Measurements from ENCODE around the gene OR2J3.
"Not testable (repeated sequence)": the region's sequence is repeated elsewhere in the genome, so short reads cannot be mapped to it uniquely, and the experiment has no call there.

OR2J3 gene

DNA sequence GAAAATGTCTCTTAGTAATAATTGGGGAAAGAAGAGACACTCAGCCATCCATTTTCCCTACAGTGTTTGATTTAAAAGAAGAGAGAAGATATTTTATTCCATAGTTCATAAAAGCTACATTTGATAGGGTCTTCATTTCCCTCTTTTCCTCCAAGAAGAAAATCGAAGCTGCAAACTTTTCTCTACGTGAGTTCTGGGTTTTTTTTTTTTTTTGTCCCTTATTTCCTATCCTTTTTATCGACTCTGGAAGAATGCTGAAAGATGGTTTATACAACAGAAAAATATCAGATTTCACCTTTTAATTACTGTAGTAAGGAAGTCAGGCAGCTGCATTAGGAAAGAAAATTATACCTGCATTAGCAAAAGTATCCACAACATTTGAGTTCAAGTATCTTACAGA, 8.7 kb upstream of the OR2J3 start, which contains the start of gene OR2J1:
Gene OR2J1 (plus strand): TSS at position 301 of the 400 bp plus-strand sequence. CDS start 1,453 bp downstream, outside the sequence.
- H3K27ac ChIP-seq, result no peak within 1 kb of the TSS
- no peaks in the 10 kb centered on the region for H3K27me3 ChIP-seq (ENCODE audit: insufficient read depth, low read depth)
- no peak within 1 kb of the TSS for H2AFZ ChIP-seq (ENCODE audit: low read depth)
- H3K36me3 ChIP-seq (ENCODE audit: insufficient read depth), result no peaks in the 10 kb centered on the region
- no peak within 1 kb of the TSS for H3K9ac ChIP-seq
- no peak within 1 kb of the TSS for H3K4me2 ChIP-seq
- H4K20me1 ChIP-seq (ENCODE audit: insufficient read depth), result no peaks in the 10 kb centered on the region
- TF ChIP-seq, protein P1, sequence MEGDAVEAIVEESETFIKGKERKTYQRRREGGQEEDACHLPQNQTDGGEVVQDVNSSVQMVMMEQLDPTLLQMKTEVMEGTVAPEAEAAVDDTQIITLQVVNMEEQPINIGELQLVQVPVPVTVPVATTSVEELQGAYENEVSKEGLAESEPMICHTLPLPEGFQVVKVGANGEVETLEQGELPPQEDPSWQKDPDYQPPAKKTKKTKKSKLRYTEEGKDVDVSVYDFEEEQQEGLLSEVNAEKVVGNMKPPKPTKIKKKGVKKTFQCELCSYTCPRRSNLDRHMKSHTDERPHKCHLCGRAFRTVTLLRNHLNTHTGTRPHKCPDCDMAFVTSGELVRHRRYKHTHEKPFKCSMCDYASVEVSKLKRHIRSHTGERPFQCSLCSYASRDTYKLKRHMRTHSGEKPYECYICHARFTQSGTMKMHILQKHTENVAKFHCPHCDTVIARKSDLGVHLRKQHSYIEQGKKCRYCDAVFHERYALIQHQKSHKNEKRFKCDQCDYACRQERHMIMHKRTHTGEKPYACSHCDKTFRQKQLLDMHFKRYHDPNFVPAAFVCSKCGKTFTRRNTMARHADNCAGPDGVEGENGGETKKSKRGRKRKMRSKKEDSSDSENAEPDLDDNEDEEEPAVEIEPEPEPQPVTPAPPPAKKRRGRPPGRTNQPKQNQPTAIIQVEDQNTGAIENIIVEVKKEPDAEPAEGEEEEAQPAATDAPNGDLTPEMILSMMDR (conservative IDR thresholded peaks at IDR 0.05; ENCODE audit: low read depth, low read length), result no peak
- H3K79me2 ChIP-seq (ENCODE audit: insufficient read depth, low read depth), result no peaks in the 10 kb centered on the region
- H3K4me3 ChIP-seq (IDR thresholded peaks at IDR 0.05; ENCODE audit: insufficient read depth, low read depth, low read length), result no peak within 1 kb of the TSS
- no peaks in the 10 kb centered on the region for H3K4me1 ChIP-seq (ENCODE audit: low read depth, poor library complexity, severe bottlenecking)

DNA sequence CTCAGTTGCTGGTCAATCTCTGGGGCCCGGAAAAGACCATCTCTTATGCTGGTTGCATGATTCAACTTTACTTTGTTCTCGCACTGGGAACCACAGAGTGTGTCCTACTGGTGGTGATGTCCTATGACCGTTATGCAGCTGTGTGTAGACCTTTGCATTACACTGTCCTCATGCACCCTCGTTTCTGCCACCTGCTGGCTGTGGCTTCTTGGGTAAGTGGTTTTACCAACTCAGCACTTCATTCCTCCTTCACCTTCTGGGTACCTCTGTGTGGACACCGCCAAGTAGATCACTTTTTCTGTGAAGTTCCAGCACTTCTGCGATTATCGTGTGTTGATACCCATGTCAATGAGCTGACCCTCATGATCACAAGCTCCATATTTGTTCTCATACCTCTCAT, 4.3 kb downstream of the OR2J3 start:
- TF ChIP-seq, protein P1 (conservative IDR thresholded peaks at IDR 0.05; ENCODE audit: low read depth, low read length), result no peak
- Histone ChIP-seq H3K27me3 (ENCODE audit: insufficient read depth, low read depth) (no peaks in the 10 kb centered on the region), H2AFZ (ENCODE audit: low read depth) (no peak overlapping the region), H3K9ac (no peak overlapping the region), H3K36me3 (ENCODE audit: insufficient read depth) (no peaks in the 10 kb centered on the region), H3K4me2 (no peak overlapping the region), H3K27ac (no peak overlapping the region), H4K20me1 (ENCODE audit: insufficient read depth) (no peaks in the 10 kb centered on the region), H3K79me2 (ENCODE audit: insufficient read depth, low read depth) (no peaks in the 10 kb centered on the region), H3K4me3 (IDR thresholded peaks at IDR 0.05; ENCODE audit: insufficient read depth, low read depth, low read length) (no peak overlapping the region), H3K4me1 (ENCODE audit: low read depth, poor library complexity, severe bottlenecking) (no peaks in the 10 kb centered on the region)

DNA sequence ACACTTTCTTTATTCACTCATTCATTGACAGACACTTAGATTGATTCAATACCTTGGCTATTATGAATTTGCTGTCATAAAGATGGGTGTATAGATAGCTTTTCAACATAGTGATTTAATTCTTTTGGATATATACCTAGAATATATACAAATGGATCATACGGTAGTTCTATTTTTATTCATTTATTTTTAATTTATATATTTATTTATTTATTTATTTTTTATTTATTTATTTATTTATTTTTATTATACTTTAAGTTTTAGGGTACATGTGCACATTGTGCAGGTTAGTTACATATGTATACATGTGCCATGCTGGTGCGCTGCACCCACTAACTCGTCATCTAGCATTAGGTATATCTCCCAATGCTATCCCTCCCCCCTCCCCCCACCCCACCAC, 7.1 kb downstream of the OR2J3 start:
- H2AFZ ChIP-seq (ENCODE audit: low read depth); H3K9ac ChIP-seq; H3K36me3 ChIP-seq (ENCODE audit: insufficient read depth); H4K20me1 ChIP-seq (ENCODE audit: insufficient read depth); H3K4me1 ChIP-seq (ENCODE audit: low read depth, poor library complexity, severe bottlenecking); H3K27me3 ChIP-seq (ENCODE audit: insufficient read depth, low read depth); H3K27ac ChIP-seq; H3K79me2 ChIP-seq (ENCODE audit: insufficient read depth, low read depth); H3K4me2 ChIP-seq; H3K4me3 ChIP-seq (IDR thresholded peaks at IDR 0.05; ENCODE audit: insufficient read depth, low read depth, low read length): not testable (repeated sequence)

DNA sequence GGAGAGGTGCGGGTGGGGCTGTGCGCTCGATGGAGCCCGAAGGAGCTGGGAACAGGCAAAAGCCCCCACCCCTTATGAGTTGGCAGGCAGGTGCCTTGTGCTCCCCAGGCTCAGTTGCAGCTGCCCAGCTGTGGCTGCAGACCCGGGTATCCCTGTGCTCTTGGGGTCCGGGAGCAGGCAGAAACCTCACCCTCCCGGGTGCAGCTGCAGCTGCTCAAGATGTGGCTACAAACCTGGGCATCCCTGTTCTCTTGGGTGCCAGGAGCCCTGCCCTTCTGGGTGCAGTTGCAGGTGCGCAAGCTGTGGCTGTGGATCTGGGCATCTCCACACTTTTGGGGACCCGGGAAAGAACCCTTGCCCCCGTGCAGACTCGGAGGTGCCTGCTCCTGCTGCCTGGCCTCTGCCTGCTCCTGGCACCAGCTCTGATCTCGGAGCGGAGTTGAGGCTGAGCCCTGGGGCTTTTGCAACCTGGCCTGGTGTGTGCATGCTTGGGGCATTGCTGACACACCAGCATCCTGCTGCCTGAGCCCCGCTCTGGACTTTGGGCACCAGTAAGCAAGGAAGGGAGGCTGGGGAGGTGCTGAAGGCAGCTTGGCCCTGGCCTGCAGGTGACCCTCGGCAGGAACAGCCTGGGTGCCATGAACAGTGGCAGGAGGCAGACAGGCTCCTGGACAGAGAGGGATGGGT, 21.6 kb downstream of the OR2J3 start:
- H3K4me1 ChIP-seq (ENCODE audit: low read depth, poor library complexity, severe bottlenecking), result no peaks in the 10 kb centered on the region
- no peak overlapping the region for H3K27ac ChIP-seq
- H4K20me1 ChIP-seq (ENCODE audit: insufficient read depth), result no peaks in the 10 kb centered on the region
- no peaks in the 10 kb centered on the region for H3K36me3 ChIP-seq (ENCODE audit: insufficient read depth)
- no peak overlapping the region for H2AFZ ChIP-seq (ENCODE audit: low read depth)
- no peak overlapping the region for H3K4me2 ChIP-seq
- no peaks in the 10 kb centered on the region for H3K79me2 ChIP-seq (ENCODE audit: insufficient read depth, low read depth)
- TF ChIP-seq, protein P1 (conservative IDR thresholded peaks at IDR 0.05; ENCODE audit: low read depth, low read length), result no peak
- no peak overlapping the region for H3K9ac ChIP-seq
- no peak overlapping the region for H3K4me3 ChIP-seq (IDR thresholded peaks at IDR 0.05; ENCODE audit: insufficient read depth, low read depth, low read length)
- no peaks in the 10 kb centered on the region for H3K27me3 ChIP-seq (ENCODE audit: insufficient read depth, low read depth)

DNA sequence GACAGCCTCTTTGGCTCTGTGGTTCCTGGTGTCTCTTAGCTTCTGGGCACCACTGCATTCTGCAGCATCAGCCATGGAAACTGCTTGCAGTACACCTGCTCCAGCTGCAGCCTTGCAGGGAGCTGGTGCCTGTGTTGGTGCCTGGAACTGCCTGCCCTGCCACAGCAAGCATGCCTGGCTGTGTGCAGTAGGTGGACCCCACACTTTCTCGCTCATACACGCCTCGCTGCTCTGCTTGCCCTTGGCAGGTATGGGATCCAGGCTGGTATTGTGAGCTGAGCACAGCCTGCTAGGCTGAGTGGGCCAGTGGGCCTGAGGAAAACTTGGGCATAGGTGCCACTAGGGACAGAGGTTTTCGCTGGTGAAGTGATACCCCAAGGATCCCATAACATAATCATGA, 22.8 kb downstream of the OR2J3 start:
- H3K36me3 ChIP-seq (ENCODE audit: insufficient read depth), result no peaks in the 10 kb centered on the region
- TF ChIP-seq, protein P1 (conservative IDR thresholded peaks at IDR 0.05; ENCODE audit: low read depth, low read length), result no peak
- no peak overlapping the region for H3K27ac ChIP-seq
- no peaks in the 10 kb centered on the region for H3K4me1 ChIP-seq (ENCODE audit: low read depth, poor library complexity, severe bottlenecking)
- no peak overlapping the region for H3K4me3 ChIP-seq (IDR thresholded peaks at IDR 0.05; ENCODE audit: insufficient read depth, low read depth, low read length)
- no peaks in the 10 kb centered on the region for H4K20me1 ChIP-seq (ENCODE audit: insufficient read depth)
- H3K4me2 ChIP-seq, result no peak overlapping the region
- H3K27me3 ChIP-seq (ENCODE audit: insufficient read depth, low read depth), result no peaks in the 10 kb centered on the region
- no peak overlapping the region for H2AFZ ChIP-seq (ENCODE audit: low read depth)
- no peaks in the 10 kb centered on the region for H3K79me2 ChIP-seq (ENCODE audit: insufficient read depth, low read depth)
- no peak overlapping the region for H3K9ac ChIP-seq

Data from KMS-11 (cell line).